Stimulated activated CD8-positive, alpha-beta memory T cell treated with anti-CD3 and anti-CD28 coated beads, Interleukin-4, amount 100 ng/mL, for 1 hour (primary cell): ENCODE results near the gene PCBP3.

Source experiments
- DNase-seq, 2 donors: peaks; one replicate each; pipeline ENCODE4 v3.0.0-alpha.2; 2020; ENCODE audit warnings: low read depth in 2 of 2, low spot score in 1 of 2

The PCBP3 gene

GRCh38 chr21:45749974-45750373 lies 106.4 kb downstream of the PCBP3 start:
- DNase-seq: no peak

GRCh38 chr21:45750936-45751335 lies 107.4 kb downstream of the PCBP3 start:
- no peak for DNase-seq

GRCh38 chr21:45753445-45753844 lies 109.9 kb downstream of the PCBP3 start:
- DNase-seq: no peak

GRCh38 chr21:45756029-45756428 lies 112.5 kb downstream of the PCBP3 start:
- no peak for DNase-seq

GRCh38 chr21:45756669-45757068 lies 113.1 kb downstream of the PCBP3 start:
- no peak for DNase-seq

GRCh38 chr21:45761704-45762103 lies 118.2 kb downstream of the PCBP3 start:
- no peak for DNase-seq

- DNase-seq: no peak
Observed at GRCh38 chr21:45763074-45763473, 119.5 kb downstream of the PCBP3 start.

GRCh38 chr21:45763506-45763905 lies 120.0 kb downstream of the PCBP3 start:
- DNase-seq: no peak

GRCh38 chr21:45764792-45765191 lies 121.3 kb downstream of the PCBP3 start:
- DNase-seq: no peak

- DNase-seq: no peak
Observed at GRCh38 chr21:45765375-45765774, 121.8 kb downstream of the PCBP3 start.

GRCh38 chr21:45766055-45766454 lies 122.5 kb downstream of the PCBP3 start:
- no peak for DNase-seq

GRCh38 chr21:45766501-45766900 lies 123.0 kb downstream of the PCBP3 start:
- no peak for DNase-seq

- DNase-seq: no peak
Observed at GRCh38 chr21:45767071-45768006, 123.8 kb downstream of the PCBP3 start.

- no peak for DNase-seq
Observed at GRCh38 chr21:45768011-45768739, 124.7 kb downstream of the PCBP3 start.

- no peak for DNase-seq
Observed at GRCh38 chr21:45768740-45769048, 125.2 kb downstream of the PCBP3 start.

GRCh38 chr21:45769294-45769693 lies 125.8 kb downstream of the PCBP3 start:
- no peak for DNase-seq

- DNase-seq: no peak
Observed at GRCh38 chr21:45769896-45770295, 126.4 kb downstream of the PCBP3 start.

- no peak for DNase-seq
Observed at GRCh38 chr21:45772180-45772579, 128.7 kb downstream of the PCBP3 start.

GRCh38 chr21:45774291-45774690 lies 130.8 kb downstream of the PCBP3 start:
- DNase-seq: no peak

GRCh38 chr21:45776971-45777370 lies 133.4 kb downstream of the PCBP3 start:
- no peak for DNase-seq

- no peak for DNase-seq
Observed at GRCh38 chr21:45778686-45779085, 135.2 kb downstream of the PCBP3 start.

GRCh38 chr21:45779226-45779625 lies 135.7 kb downstream of the PCBP3 start:
- no peak for DNase-seq
